SKM-1 (cell line): ENCODE data around the gene TMED10.
"Not testable (repeated sequence)": the region's sequence is repeated elsewhere in the genome, so short reads cannot be mapped to it uniquely, and the experiment has no call there.

ENCODE experiments used
- DNase-seq: peaks from one replicate; lab custom pipeline; 2025; ENCODE audit not compliant: unreplicated experiment; lab: John Stamatoyannopoulos, UW

Gene TMED10

GRCh38 chr14:75196064-75196463 is 19.7 kb upstream of the TMED10 start:
- DNase-seq = no peak

DNA sequence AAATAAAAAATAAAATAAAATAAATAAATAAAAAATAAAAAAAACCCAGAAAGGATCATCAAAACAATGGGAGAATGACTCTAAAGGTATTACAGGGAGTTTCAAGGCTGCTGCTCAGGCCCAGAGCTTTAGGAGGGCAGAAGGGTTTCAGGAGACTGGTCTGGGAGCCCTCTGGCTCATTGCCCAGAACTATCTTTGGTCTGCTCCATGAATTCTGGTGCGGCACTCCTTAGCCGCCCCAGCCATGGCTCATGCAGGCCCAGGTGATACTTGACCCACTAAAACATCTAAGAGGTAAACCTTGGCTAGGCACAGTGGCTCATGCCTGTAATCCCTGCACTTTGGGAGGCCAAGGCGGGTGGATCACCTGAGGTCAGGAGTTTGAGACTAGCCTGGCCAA is 14.7 kb upstream of the TMED10 start:
- DNase-seq = no peak

DNA sequence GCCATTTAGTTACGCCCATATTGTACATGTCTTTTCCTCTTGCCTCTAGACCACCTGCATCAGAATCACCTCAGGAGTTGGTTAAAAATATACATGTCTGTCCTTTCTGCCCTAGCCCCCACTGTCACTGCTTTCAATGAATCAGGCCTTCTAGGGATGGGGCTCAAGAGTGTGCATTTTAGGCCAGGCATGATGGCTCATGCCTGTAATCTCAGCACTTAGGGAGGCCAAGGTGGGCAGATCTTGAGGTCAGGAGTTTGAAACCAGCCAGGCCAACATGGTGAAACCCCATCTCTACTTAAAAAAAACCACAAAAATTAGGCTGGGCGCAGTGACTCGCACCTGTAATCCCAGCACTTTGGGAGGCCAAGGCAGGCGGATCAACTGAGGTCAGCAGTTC is 13.6 kb upstream of the TMED10 start:
- no peak for DNase-seq

DNA sequence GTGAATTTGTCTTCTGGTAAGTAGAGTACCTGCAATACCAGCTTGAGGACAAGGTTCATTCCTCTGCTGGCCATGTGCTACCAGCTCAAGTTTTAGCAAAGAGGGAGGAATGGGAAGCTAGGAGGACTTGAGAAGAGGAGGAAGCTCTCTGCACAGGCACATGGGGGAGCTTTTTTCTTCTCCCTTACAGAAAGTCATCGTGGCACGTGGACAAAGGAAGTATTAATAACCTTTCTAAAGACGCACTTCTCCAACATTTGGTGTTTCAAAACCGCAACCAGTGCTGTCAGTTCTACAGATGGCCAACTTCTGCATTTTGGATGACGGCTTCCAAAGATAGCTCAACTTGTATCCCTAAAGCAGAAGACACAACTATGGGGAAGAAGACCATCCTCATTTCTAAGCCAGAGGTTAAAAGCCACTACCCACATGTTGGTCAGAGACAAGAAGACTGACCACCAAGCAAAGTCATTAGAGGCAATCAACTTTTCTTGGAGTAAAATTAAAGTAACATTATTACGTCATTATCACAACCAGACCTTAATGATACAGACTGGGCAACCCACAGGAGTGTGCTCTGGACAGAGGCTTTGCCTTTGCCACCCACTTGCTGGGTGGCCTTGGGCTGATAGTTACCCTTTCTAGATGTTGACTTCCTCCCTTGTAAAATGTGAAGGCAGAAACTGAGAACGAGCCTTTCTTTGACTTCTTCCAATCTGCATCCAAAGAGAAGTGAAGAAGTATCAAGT is 12.3 kb upstream of the TMED10 start:
- peak; percentile 68 for DNase-seq

- DNase-seq = no peak
These were observed 11.7 kb upstream of the TMED10 start for GRCh38 chr14:75188086-75188485.

- no peak for DNase-seq
These were observed 10.5 kb upstream of the TMED10 start for GRCh38 chr14:75186953-75187352.

DNA sequence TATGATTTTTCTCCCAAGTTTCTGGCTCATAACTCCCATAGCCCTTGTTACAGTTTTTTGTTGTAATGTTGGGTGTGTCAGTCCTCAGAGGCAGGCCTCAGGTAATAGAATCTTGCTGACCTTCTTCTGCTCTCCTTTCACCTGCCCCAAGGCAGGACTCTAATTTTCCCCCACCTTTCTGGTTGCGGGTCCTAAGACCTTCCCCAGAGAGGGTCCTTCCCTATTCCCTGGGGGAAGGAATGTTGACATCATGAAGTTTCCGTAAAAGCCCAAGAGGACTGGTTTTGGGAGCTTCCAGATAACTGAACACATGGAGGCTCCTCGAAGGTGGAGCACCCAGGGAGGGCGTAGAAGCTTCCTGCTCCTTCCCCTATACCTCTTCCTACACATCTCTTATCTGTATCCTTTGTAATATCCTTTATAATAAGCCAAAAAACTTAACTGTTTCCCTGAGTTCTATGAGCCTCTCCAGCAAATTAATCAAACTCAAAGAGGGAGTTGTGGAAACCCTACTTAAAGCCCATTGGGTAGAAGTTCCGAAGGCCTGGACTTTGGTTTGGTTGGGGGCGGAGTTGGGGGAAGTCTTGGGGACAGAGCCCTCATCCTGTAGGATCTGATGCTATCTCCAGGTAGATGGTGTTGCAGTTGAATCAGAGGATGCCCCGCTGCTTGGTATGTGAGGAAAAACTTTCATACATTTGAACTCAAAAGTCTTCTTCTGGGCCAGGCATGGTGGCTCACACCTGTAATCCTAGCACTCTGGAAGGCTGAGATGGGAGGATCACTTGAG is 9.0 kb upstream of the TMED10 start:
- no peak for DNase-seq

DNA sequence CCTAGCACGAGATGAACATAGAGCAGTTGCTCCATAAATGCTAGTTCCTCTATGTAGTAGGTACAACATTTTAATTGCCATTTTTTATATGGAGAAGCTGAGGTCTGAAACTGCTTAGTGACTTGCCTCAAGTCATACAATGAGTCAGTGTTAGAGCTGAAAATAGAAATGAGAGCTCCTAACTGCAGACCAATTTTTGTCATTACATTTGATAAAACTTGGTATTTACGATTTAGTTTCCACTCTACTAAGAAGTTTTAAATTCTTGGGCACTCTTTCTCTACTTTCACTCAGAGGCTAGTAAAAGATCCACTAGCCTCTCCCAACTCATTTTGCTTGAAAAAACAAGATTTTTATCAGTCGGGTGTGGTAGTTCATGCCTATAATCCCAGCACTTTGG is 8.1 kb upstream of the TMED10 start:
- no peak for DNase-seq

GRCh38 chr14:75184039-75184438 is 7.6 kb upstream of the TMED10 start:
- DNase-seq = no peak

DNA sequence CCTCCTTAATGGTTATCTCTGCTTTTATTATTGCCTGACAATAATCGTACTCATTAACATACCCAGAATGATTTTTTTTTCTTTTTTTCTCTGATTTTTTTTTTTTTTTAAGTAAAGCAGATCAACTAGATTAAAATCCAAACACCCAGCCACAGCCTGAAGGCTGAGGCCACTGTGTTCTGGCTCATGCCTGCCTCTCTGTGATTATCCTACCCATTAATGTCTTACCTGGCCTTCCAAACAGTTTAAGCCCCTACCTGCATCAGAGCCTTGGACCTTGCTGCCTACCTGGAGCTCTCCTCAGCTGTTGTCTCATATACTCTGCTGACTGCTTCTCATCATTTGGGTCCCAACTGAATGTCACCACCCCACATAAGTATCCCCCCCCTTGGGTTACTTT is 6.8 kb upstream of the TMED10 start:
- DNase-seq = no peak

DNA sequence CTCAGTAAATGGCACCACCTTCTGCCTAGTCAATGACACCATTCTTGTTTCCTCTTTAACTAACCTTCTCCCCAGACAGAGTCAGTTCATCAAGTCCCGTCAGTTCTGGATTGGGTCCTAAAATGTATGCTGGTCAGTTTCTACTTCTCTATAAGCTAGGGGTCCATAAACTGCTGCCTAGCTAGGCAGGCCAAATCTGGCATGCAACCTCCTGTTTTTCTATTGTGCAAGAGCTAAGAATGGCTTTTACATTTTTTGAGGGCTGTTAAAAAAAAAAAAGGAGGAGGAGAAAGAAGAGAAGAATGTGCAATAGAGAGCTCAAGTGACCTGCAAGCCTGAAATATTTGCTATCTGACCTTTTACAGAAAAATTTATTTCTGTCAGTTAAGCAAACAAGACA is 6.4 kb upstream of the TMED10 start:
- DNase-seq = peak; percentile 49

GRCh38 chr14:75182163-75182562 is 5.8 kb upstream of the TMED10 start:
- not testable (repeated sequence) for DNase-seq

- DNase-seq = no peak
These were observed 5.1 kb upstream of the TMED10 start for GRCh38 chr14:75181293-75182062.

DNA sequence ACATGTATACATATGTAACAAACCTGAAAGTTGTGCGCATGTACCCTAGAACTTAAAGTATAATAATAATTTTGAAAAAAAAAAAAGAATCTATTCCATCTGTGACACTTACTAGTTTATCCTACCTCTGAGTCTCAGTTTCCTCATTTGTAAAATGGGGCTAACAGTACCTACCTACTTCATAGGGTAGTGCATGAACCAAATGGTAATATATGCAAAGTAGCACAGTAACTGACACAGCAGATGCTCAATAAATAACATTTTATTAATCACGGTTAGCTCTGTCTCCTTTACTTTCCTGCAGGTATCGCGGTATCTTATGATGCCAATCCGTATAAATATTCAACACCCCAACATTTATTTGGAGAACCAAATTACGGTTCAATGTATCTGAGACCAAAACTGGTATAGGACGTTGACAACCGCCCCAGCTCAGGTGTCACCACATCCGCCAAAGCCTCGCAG is 703 bp downstream of the TMED10 start:
- no peak for DNase-seq

- DNase-seq = no peak
These were observed 2.3 kb downstream of the TMED10 start for GRCh38 chr14:75174066-75174465.

- DNase-seq = no peak
These were observed 5.6 kb downstream of the TMED10 start for GRCh38 chr14:75170772-75171171.

- no peak for DNase-seq
These were observed 7.7 kb downstream of the TMED10 start for GRCh38 chr14:75168586-75169335.

GRCh38 chr14:75167325-75167724 is 9.1 kb downstream of the TMED10 start:
- no peak for DNase-seq

- DNase-seq = no peak
These were observed 10.6 kb downstream of the TMED10 start for GRCh38 chr14:75165586-75166391.

DNA sequence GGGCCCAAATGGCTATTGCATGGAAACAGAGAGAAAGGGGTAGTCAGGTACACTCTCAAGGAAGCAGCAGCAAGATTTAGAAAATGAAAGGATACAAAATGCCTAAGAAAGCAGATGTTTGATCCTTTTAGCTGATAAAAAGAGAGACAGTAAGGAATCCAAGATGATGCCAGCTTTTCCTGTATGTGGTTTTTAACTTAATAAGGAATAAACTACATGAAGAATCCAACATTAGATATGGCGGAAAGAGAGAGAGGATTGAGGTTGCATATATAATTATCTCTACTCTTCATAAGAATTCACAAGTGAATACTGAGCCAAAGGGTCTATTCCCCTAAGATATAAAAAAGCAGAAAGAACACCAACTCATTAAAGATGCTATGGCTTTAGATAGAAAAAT is 11.6 kb downstream of the TMED10 start:
- no peak for DNase-seq
